ENCODE results near the gene LGALS16.
"Not testable (repeated sequence)": the region's sequence is repeated elsewhere in the genome, so short reads cannot be mapped to it uniquely, and the experiment has no call there.

The LGALS16 gene, protein sequence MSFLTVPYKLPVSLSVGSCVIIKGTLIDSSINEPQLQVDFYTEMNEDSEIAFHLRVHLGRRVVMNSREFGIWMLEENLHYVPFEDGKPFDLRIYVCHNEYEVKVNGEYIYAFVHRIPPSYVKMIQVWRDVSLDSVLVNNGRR

GRCh38 chr19:39655613-39656012 is at the start of gene LGALS16:
Gene LGALS16, plus strand, starts transcription at chr19:39655913. Its CDS starts 49 bp downstream, at chr19:39655962.
- no peak for DNase-seq (ENCODE audit: low read depth in 2 of 3, low spot score in 1 of 3)

DNA sequence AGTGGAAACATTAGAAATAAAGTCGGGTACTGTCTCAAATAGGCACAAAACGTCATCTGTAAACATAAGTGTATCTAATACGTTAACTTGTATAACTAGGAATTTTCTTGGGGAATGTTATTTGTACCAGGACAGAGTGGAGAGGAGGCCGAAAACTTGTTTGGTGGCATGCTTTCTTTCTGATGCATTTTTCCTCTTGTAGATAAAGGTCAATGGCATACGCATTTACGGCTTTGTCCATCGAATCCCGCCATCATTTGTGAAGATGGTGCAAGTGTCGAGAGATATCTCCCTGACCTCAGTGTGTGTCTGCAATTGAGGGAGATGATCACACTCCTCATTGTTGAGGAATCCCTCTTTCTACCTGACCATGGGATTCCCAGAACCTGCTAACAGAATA is 48.7 kb upstream of the LGALS16 start:
- DNase-seq (ENCODE audit: low read depth in 2 of 3, low spot score in 1 of 3): no peak

- no peak for DNase-seq (ENCODE audit: low read depth in 2 of 3, low spot score in 1 of 3)
These were observed 48.2 kb upstream of the LGALS16 start for GRCh38 chr19:39607561-39607960.

DNA sequence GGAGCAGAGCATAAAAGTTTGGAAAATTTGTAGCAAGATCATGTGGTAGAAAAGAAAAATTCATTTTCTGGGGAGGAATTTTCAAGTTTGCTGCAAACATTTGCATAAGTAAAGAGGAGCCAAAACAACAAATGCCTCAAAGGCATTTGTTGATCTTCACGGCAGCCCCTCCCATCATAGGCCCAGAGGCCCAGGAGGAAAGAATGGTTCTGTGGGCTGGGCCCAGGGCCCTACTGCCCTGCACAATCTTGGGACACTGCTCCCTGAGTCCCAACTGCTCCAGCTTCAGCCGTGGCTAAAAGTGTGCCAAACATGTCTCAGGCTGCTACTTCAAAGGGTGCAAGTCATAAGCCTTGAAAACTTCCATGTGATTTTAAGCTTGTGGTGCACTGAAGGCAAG is 42.1 kb upstream of the LGALS16 start:
- no peak for DNase-seq (ENCODE audit: low read depth in 2 of 3, low spot score in 1 of 3)

DNA sequence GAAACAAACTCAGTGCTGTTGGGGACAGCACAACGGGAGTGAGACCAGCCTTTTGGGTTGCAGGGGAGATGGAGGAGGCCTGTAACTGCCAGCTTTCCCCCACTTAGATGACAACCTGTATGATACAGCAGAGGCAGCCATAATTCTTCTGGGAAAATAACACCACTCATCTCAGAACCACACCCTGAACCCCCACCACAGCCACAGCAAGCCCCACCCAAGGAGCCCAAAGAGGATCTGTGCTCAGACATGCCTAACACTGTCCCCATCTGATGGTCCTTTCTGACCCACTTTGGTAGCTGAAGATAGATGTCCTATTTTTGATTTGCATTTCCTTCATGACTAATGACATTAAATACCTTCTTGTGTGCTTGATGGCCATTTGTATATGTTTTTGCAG is 38.0 kb upstream of the LGALS16 start:
- DNase-seq (ENCODE audit: low read depth in 2 of 3, low spot score in 1 of 3): no peak

DNA sequence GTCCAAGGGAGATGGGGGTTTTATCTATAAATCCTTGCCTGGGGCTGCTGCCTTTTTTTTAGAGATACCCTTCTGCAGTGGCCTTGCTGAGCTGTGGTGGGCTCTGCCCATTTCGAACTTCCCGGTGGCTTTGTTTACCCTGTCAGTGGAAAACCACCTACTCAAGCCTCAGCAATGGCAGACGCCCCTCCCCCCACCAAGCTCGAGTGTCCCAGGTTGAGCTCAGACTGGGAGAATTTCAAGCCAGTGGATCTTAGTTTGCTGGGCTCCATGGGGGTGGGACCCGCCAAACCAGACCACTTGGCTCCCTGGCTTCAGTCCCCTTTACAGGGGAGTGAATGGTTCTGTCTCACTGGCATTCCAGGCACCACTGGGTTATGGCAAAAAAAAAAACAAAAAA is 31.8 kb upstream of the LGALS16 start:
- no peak for DNase-seq (ENCODE audit: low read depth in 2 of 3, low spot score in 1 of 3)

DNA sequence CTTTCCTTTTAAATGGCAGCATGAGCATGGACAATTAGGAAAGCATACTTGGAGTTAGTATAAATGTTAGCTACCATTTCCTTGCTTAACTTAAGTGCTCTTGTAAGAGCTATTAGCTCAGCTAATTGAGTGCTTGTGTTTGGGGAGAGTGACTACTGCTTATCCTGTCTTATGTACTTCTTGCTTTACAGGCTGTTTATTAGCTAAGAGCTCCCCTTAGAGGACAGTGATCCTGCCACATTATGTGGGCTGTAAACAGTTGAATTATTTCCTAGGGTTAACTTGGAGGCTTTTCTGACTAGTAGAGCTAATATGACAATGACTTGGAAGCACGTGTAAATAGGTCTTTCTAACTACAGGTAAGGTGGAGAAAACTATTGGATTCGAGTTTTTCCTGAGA is 28.1 kb upstream of the LGALS16 start:
- not testable (repeated sequence) for DNase-seq (ENCODE audit: low read depth in 2 of 3, low spot score in 1 of 3)

DNA sequence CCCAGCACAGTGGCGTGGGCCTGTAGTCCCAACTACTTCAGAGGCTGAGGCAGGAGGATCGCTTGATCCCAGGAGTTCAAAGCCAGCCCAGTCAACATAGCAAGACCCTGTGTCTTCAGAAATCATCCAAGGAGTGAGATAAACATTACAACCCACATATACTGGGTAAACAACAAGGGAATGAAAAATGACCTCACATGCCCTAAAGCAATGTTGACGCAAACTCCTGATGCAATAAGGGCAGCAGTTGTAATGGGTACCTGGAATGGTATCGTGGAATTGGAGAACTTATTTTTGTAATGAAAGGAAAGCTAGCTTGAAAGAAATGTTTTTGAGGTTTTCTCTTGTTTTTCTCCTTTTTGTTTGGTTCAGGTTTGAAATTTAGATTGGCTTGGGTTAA is 24.5 kb upstream of the LGALS16 start:
- DNase-seq (ENCODE audit: low read depth in 2 of 3, low spot score in 1 of 3): no peak

GRCh38 chr19:39631626-39632025 is 24.1 kb upstream of the LGALS16 start:
- DNase-seq (ENCODE audit: low read depth in 2 of 3, low spot score in 1 of 3): no peak

DNA sequence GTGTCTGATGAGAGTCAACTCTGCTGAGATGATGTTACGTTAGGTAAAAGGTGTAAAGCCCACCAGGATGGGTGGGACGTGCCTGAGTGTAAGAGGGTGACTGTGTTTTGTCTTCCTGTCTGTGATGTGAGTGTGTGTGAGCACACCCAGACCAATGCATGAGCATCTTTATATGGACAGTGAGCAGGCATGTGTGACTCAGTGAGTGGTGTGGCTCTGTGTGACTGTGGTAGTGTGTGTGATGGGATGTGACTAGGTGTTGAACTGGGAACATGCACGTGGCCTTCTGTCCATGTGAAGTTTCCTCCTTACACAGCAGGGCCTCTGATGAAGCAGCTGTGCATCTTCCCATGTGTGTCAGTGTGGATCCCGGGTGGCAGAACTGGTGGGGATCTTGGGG is 17.8 kb upstream of the LGALS16 start:
- no peak for DNase-seq (ENCODE audit: low read depth in 2 of 3, low spot score in 1 of 3)

- no peak for DNase-seq (ENCODE audit: low read depth in 2 of 3, low spot score in 1 of 3)
These were observed 13.9 kb upstream of the LGALS16 start for GRCh38 chr19:39641773-39642172.

- no peak for DNase-seq (ENCODE audit: low read depth in 2 of 3, low spot score in 1 of 3)
These were observed 12.1 kb upstream of the LGALS16 start for GRCh38 chr19:39643591-39643990.

GRCh38 chr19:39645800-39646411 is 9.8 kb upstream of the LGALS16 start:
- peak in 1 of 3 donors; percentile 6 for DNase-seq (ENCODE audit: low read depth in 2 of 3, low spot score in 1 of 3)

DNA sequence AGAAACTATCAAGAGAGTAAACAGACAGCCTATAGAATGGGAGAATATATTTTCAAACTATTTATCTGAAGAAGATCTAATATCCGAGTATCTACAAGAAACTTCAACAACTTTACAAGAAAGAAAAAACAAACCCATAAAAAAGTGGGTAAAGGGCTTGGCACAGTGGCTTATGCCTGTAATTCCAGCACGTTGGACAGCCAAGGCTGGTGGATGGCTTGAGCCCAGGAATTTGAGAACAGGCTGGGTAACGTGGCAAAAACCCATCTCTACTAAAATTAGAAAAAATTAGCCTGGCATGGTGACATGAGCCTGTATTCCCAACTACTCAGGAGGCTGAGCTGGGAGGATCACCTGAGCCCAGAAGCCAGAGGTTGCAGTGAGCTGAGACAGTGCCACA is 7.8 kb upstream of the LGALS16 start:
- no peak for DNase-seq (ENCODE audit: low read depth in 2 of 3, low spot score in 1 of 3)

GRCh38 chr19:39659791-39660190 is 4.1 kb downstream of the LGALS16 start:
- DNase-seq (ENCODE audit: low read depth in 2 of 3, low spot score in 1 of 3): no peak

DNA sequence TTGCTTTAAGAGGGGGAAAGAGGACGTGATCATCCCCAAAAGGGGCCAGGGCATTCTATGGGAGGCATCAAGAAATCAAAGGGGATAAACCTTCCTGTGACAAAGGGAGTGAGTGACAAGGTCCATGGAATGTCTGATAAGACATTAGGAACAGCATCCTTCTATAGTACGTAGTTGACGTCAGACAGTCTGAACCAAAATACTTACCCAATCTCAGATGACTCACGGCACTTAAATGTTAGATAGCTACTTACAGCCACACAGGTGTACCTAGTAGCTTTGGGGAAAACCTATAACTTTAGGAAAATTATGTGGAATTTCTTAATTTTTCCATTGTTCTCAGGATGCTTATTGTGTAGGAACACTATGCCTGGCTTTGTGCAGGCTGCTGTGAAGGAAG is 4.9 kb downstream of the LGALS16 start:
- DNase-seq (ENCODE audit: low read depth in 2 of 3, low spot score in 1 of 3): no peak

GRCh38 chr19:39661565-39661964 is 5.9 kb downstream of the LGALS16 start:
- DNase-seq (ENCODE audit: low read depth in 2 of 3, low spot score in 1 of 3): no peak

- DNase-seq (ENCODE audit: low read depth in 2 of 3, low spot score in 1 of 3): not testable (repeated sequence)
These were observed 14.1 kb downstream of the LGALS16 start for GRCh38 chr19:39669860-39670259.

GRCh38 chr19:39670998-39671397 is 15.3 kb downstream of the LGALS16 start:
- DNase-seq (ENCODE audit: low read depth in 2 of 3, low spot score in 1 of 3): no peak

DNA sequence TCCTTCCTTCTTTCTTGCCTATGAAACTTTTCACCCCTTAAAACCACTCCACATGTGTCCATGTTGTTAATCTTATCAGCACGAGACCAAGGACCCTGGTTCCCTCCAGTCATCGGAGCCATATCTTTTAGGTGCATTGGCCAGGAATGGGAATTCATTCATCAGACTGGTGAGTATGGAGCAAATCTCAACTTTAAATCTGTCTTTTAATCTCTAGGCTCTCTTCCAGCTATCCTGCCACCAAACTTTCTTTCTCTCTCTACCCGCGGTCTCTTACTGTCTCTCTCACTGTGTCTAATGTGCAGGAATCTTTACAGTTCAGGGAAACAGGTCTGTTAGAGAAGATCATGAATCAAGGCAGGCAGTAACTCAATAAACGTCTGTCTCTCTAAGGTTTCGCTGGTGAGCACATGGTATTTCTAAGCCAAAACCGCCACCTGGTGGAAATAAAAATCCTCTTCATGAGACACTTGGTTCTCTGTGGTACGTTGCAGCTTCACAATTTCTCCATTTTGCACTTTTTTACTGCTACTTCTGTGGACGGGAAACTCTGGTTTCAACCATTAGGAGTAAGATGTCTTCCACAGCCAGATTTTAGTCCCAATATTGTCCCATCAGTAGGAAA is 16.1 kb downstream of the LGALS16 start:
- peak; percentile 15 to 70 (median 23) for DNase-seq (ENCODE audit: low read depth in 2 of 3, low spot score in 1 of 3)

GRCh38 chr19:39672473-39672872 is 16.8 kb downstream of the LGALS16 start:
- DNase-seq (ENCODE audit: low read depth in 2 of 3, low spot score in 1 of 3): no peak

- not testable (repeated sequence) for DNase-seq (ENCODE audit: low read depth in 2 of 3, low spot score in 1 of 3)
These were observed 18.1 kb downstream of the LGALS16 start for GRCh38 chr19:39673862-39674261.

GRCh38 chr19:39676004-39676403 is 20.3 kb downstream of the LGALS16 start:
- peak in 2 of 3 donors; percentile 16 to 26 for DNase-seq (ENCODE audit: low read depth in 2 of 3, low spot score in 1 of 3)
